HUES48 (cell line): ENCODE data around the gene ST8SIA2.

Experiments
- H3K27ac ChIP-seq: one replicate; pipeline ENCODE4 v1.7.0; 2013; ENCODE audit warnings: low read depth, low read length, inconsistent platforms
- H3K27me3 ChIP-seq: 2 replicates; pipeline ENCODE4 v1.6.1; 2013; ENCODE audit warnings: mild to moderate bottlenecking, low read length; ENCODE audit not compliant: control insufficient read depth, insufficient read depth
- H3K36me3 ChIP-seq: 2 replicates; pipeline ENCODE4 v1.6.1; 2013; ENCODE audit warnings: low read length; ENCODE audit not compliant: control insufficient read depth, insufficient read depth
- H3K4me1 ChIP-seq: 2 replicates; pipeline ENCODE4 v1.6.1; 2013; ENCODE audit warnings: mild to moderate bottlenecking, low read length; ENCODE audit not compliant: control insufficient read depth, insufficient read depth
- H3K4me3 ChIP-seq: 2 replicates; pipeline ENCODE4 v1.5.1; 2013; ENCODE audit warnings: mild to moderate bottlenecking, low read depth, low read length
- H3K9ac ChIP-seq: 2 replicates; pipeline ENCODE4 v1.6.1; 2013; ENCODE audit warnings: mild to moderate bottlenecking, low read depth, low read length, moderate library complexity
- H3K9me3 ChIP-seq: 2 replicates; pipeline ENCODE4 v1.6.1; 2013; ENCODE audit warnings: low read length; ENCODE audit not compliant: control insufficient read depth, insufficient read depth

The ST8SIA2 gene

GRCh38 chr15:92443381-92443780 is 49.7 kb downstream of the ST8SIA2 start:
- Histone ChIP-seq H3K27ac (no peak overlapping the region), H3K27me3 (no peaks in the 10 kb centered on the region), H3K9ac (no peak overlapping the region), H3K4me3 (no peak overlapping the region), H3K4me1 (no peaks in the 10 kb centered on the region), H3K9me3 (no peaks in the 10 kb centered on the region), H3K36me3 (no peaks in the 10 kb centered on the region)

DNA sequence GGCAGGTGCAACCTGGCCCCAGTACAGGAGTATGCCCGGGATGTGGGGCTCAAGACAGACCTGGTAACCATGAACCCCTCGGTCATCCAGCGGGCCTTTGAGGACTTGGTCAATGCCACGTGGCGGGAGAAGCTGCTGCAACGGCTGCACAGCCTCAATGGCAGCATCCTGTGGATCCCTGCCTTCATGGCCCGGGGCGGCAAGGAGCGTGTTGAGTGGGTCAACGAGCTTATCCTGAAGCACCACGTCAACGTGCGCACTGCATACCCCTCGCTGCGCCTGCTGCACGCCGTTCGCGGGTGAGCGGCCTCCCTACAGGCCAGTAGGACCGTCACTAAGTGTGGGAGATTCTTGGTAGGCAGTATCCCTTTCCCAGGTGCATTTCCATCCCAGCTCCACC is 51.0 kb downstream of the ST8SIA2 start:
- Histone ChIP-seq H3K36me3 (no peaks in the 10 kb centered on the region), H3K9me3 (no peaks in the 10 kb centered on the region), H3K9ac (no peak overlapping the region), H3K4me1 (no peaks in the 10 kb centered on the region), H3K4me3 (no peak overlapping the region), H3K27me3 (no peaks in the 10 kb centered on the region), H3K27ac (no peak overlapping the region)

- no peaks in the 10 kb centered on the region for H3K9me3 ChIP-seq
- no peak overlapping the region for H3K4me3 ChIP-seq
- no peaks in the 10 kb centered on the region for H3K36me3 ChIP-seq
- no peak overlapping the region for H3K27ac ChIP-seq
- no peaks in the 10 kb centered on the region for H3K4me1 ChIP-seq
- H3K9ac ChIP-seq: no peak overlapping the region
- no peaks in the 10 kb centered on the region for H3K27me3 ChIP-seq
These were observed 54.7 kb downstream of the ST8SIA2 start for GRCh38 chr15:92448370-92448769.

DNA sequence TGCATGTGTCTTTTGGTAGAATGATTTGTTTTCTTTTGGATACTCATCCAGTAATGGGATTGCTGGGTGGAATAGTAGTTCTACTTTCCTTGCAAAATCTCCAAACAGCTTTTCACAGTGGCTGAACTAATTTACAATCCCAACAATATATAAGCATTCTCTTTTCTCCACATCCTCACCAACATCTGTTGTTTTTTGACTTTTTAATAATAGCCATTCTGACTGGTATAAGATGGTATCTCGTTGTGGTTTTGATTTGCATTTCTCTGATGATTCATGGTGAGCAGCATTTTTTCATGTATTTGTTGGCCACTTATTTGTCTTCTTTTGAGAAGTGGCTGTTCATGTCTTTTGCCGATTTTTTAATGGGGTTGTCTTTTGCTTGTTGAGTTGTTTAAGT is 55.8 kb downstream of the ST8SIA2 start:
- Histone ChIP-seq H3K9ac (no peak overlapping the region), H3K9me3 (no peaks in the 10 kb centered on the region), H3K36me3 (no peaks in the 10 kb centered on the region), H3K4me3 (no peak overlapping the region), H3K4me1 (no peaks in the 10 kb centered on the region), H3K27me3 (no peaks in the 10 kb centered on the region), H3K27ac (no peak overlapping the region)

- H3K4me1 ChIP-seq: no peaks in the 10 kb centered on the region
- no peak overlapping the region for H3K27ac ChIP-seq
These were observed 57.6 kb downstream of the ST8SIA2 start for GRCh38 chr15:92451225-92451825.

GRCh38 chr15:92452143-92452542 is 58.5 kb downstream of the ST8SIA2 start:
- Histone ChIP-seq H3K4me3 (no peak overlapping the region), H3K36me3 (no peaks in the 10 kb centered on the region), H3K27me3 (no peaks in the 10 kb centered on the region), H3K27ac (no peak overlapping the region), H3K9ac (no peak overlapping the region), H3K4me1 (no peaks in the 10 kb centered on the region), H3K9me3 (no peaks in the 10 kb centered on the region)

More at GRCh38 chr15:92451225-92451825, 57.6 kb downstream of the ST8SIA2 start:
- no peaks in the 10 kb centered on the region for H3K36me3 ChIP-seq
- no peak overlapping the region for H3K4me3 ChIP-seq
- no peak overlapping the region for H3K9ac ChIP-seq
- H3K9me3 ChIP-seq: no peaks in the 10 kb centered on the region
- H3K27me3 ChIP-seq: no peaks in the 10 kb centered on the region

- Histone ChIP-seq H3K9me3 (no peaks in the 10 kb centered on the region), H3K4me3 (no peak overlapping the region), H3K9ac (no peak overlapping the region), H3K36me3 (no peaks in the 10 kb centered on the region), H3K27me3 (no peaks in the 10 kb centered on the region), H3K4me1 (no peaks in the 10 kb centered on the region), H3K27ac (no peak overlapping the region)
These were observed 59.9 kb downstream of the ST8SIA2 start for GRCh38 chr15:92453607-92454006.

DNA sequence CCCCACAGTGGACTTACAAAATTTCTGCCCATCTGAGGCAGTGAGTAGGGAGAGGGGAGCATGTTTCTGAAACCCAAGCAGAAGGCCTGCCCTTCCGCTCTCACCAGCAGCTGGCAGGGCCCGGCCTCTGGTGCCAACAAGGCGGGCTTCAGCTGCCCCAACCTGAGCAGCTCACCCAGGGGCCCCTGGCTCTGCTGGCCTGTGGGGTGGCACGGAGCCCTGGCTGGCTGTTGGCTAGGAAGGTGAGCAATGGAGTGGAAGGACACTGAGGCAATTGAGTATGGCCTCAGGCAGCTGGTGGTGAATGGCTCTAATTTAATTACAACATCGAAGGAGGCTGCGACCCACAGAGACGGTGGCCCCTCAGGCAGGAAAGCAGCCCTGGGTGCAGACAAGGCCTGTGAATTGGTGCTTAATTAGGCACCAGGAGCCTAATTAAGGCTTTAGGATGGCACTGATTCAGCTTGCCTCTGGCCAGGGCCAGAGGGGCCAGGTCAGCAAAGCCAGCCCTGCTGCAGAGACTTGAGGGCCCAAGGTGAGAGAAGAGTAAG is 60.9 kb downstream of the ST8SIA2 start:
- H3K36me3 ChIP-seq: no peaks in the 10 kb centered on the region
- no peak overlapping the region for H3K27ac ChIP-seq
- H3K4me1 ChIP-seq: no peaks in the 10 kb centered on the region
- no peak overlapping the region for H3K4me3 ChIP-seq
- no peaks in the 10 kb centered on the region for H3K9me3 ChIP-seq
- H3K9ac ChIP-seq: no peak overlapping the region
- H3K27me3 ChIP-seq: no peaks in the 10 kb centered on the region

DNA sequence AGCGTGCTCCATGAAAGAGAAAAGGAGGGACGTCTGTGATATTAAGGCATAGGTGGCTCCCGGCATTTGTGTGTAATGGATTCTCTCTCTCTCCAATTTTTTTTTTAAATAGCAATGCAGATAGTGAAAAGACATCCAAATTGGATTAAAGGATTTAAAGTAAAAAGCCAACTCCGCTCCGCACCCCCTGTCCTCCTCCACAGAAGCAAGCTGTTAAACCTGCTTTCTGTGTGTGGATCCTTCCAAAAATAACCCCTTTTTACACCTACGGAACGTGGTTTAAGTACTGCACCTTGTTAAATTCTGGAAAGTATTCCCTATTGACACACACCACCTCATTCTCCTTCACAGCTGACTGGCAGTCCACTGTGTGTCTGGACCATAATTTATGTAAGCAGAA is 61.6 kb downstream of the ST8SIA2 start:
- Histone ChIP-seq H3K9me3 (no peaks in the 10 kb centered on the region), H3K4me1 (no peaks in the 10 kb centered on the region), H3K36me3 (no peaks in the 10 kb centered on the region), H3K4me3 (no peak overlapping the region), H3K27ac (no peak overlapping the region), H3K9ac (no peak overlapping the region), H3K27me3 (no peaks in the 10 kb centered on the region)

DNA sequence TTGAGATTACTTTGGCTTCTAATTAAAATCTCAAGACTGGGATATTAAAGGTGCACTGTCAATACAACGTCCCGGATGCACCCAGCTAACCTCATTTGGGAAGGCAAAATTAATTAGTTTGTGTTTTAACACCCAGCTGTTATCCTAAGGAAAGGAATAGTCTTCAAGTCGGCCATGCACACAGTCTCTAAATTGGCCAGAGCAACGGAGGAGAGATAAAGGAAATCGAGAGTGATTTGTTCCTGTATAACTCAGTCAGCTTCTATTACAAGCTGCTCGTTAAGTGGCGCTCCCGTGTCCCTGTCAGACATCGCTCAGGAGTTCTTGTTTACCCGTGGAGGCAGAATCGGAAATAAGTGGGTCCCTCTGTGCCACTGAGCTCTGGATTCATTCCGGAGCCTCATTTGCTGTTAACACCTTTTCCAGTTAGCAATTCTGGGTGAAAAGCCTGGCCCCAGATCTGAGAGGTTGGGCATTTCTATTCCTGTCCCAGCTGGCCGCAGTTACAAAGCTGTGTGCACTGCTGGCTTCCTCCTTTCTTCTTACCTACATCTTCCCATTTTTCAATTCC is 63.9 kb downstream of the ST8SIA2 start:
- no peaks in the 10 kb centered on the region for H3K27me3 ChIP-seq
- no peak overlapping the region for H3K4me3 ChIP-seq
- no peak overlapping the region for H3K27ac ChIP-seq
- no peak overlapping the region for H3K9ac ChIP-seq
- no peaks in the 10 kb centered on the region for H3K9me3 ChIP-seq
- no peaks in the 10 kb centered on the region for H3K36me3 ChIP-seq
- no peaks in the 10 kb centered on the region for H3K4me1 ChIP-seq

DNA sequence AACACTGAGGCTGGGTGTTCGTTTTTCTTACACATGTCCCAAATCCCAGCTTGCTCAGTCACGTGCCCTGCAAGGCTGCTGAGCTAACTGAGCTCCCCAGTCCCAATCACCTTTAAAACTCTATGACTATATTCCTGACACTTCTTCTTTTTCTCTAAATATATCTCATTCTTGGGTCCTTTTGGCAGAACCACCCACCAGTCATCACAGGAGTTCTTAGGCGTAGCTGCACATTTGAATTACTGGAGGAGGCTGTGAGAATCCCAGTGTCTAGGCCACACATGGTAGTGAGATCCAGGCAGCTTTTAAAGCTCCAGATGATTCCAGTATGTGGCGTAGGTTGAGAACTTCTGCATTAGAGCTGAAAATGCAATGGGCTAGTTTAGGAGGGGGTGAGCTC is 66.3 kb downstream of the ST8SIA2 start:
- H3K4me1 ChIP-seq: no peaks in the 10 kb centered on the region
- no peaks in the 10 kb centered on the region for H3K27me3 ChIP-seq
- no peaks in the 10 kb centered on the region for H3K36me3 ChIP-seq
- H3K4me3 ChIP-seq: no peak overlapping the region
- no peak overlapping the region for H3K27ac ChIP-seq
- H3K9ac ChIP-seq: no peak overlapping the region
- no peaks in the 10 kb centered on the region for H3K9me3 ChIP-seq
